ENCODE measurements around the gene CASZ1.

Gene CASZ1

GRCh38 chr1:10701145-10701544 lies 95.3 kb downstream of the CASZ1 start:
- no peak for TF ChIP-seq ZNF274 (IDR thresholded peaks at IDR 0.05; ENCODE audit: low read depth, low read length)

DNA sequence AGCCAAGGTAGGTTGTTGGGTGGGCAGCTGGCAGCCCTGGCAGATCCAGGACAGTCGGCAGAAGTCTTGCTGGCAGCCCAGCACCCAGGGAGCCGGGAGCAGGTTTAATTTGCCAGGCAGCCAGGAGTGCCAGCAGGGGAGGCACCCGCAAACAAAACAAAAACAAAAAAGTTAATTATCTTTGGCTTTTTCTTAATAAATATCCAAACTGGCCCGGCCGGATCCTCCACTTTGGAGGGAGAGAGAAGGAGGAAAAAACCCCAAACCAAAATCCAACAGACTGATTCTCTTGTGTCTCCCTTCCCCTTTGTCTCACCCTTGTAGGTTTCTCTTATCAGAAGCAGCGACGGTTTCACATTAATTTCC lies 97.0 kb downstream of the CASZ1 start:
- H3K4me3 ChIP-seq (ENCODE audit: low read length) = no peak overlapping the region
- TF ChIP-seq ZNF274 (IDR thresholded peaks at IDR 0.05; ENCODE audit: low read depth, low read length) = no peak

More at GRCh38 chr1:10701145-10701544, 95.3 kb downstream of the CASZ1 start:
- H3K4me3 ChIP-seq (ENCODE audit: low read length) = no peak overlapping the region

GRCh38 chr1:10698726-10699469 lies 97.5 kb downstream of the CASZ1 start:
- no peak overlapping the region for H3K4me3 ChIP-seq (ENCODE audit: low read length)
- no peak for TF ChIP-seq ZNF274 (IDR thresholded peaks at IDR 0.05; ENCODE audit: low read depth, low read length)

GRCh38 chr1:10697621-10698160 lies 98.8 kb downstream of the CASZ1 start:
- TF ChIP-seq ZNF274 (IDR thresholded peaks at IDR 0.05; ENCODE audit: low read depth, low read length) = no peak
- no peak overlapping the region for H3K4me3 ChIP-seq (ENCODE audit: low read length)

GRCh38 chr1:10696977-10697376 lies 99.5 kb downstream of the CASZ1 start:
- TF ChIP-seq ZNF274 (IDR thresholded peaks at IDR 0.05; ENCODE audit: low read depth, low read length) = no peak
- no peak overlapping the region for H3K4me3 ChIP-seq (ENCODE audit: low read length)

DNA sequence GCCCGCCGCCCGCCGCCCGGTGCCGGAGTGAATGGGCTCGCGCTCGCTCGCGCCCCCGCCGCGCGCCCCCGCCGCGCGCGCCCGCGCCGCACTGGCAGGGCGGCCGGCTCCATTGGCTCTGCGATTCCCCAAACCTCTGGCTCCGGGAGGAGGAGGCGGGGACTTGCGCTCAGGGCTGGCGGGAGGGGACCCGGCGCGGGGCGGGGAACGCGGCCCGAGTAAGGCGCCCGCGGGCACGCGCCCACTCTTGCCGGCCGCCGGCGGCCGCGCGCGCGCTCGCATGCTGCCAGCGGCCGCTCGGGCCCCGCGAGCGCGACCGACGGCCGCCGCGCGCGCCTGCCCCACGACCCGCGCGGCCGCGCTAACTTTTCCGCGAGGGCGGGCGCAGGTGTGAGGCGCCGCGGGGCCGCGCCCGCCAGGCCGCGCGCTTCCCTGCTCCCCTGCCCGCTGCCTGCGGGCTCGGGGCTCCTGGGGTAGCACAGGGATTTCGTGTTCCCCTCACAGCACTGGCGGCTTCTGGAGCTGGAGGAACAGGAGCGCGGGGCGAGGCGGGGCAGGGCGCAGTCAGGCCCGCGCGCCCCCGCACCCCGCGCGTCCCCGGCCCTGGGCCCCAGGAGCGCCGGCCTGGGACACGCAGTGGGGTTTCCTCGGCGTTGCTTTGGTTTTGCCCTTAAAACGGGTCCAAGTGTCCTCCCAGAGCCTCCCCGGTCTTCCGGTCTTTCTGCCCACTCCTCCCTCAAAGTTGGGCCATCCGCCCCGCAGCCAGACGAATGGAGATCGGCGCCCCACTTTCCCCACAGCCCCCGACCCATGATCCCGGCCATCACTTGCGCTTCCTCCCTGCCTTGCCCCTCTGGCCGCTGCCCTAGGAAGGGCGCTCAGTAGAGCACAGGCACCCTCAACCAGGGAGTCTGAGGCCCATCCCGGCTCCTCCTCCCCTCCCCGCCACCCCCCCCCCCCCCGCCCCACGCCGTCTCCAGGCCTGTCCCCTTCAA lies 101.5 kb downstream of the CASZ1 start:
- TF ChIP-seq ZNF274 (IDR thresholded peaks at IDR 0.05; ENCODE audit: low read depth, low read length) = no peak
- peak overlapping the region; percentile 51; the same call in 1 of the 2 replicates for H3K4me3 ChIP-seq (ENCODE audit: low read length)

DNA sequence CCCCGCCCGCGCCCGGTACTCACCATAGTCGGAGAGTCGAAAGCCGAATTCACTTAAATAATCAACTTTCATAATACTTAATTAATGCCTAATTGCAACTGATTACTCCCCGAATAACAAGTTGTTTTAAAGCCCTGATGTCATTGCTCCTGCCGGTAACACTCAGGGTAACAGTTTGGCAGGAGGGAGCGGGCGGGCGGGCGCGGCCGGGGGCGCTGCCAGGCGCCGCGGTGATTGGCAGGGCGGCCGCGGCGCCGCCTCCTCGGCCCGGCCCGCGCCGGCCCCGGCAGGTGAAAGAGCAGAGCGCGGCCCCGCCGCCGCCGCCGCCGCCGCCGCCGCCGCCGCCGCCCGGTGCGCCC lies 102.2 kb downstream of the CASZ1 start:
- peak overlapping the region; percentile 92 for H3K4me3 ChIP-seq (ENCODE audit: low read length)
- TF ChIP-seq ZNF274 (IDR thresholded peaks at IDR 0.05; ENCODE audit: low read depth, low read length) = no peak

DNA sequence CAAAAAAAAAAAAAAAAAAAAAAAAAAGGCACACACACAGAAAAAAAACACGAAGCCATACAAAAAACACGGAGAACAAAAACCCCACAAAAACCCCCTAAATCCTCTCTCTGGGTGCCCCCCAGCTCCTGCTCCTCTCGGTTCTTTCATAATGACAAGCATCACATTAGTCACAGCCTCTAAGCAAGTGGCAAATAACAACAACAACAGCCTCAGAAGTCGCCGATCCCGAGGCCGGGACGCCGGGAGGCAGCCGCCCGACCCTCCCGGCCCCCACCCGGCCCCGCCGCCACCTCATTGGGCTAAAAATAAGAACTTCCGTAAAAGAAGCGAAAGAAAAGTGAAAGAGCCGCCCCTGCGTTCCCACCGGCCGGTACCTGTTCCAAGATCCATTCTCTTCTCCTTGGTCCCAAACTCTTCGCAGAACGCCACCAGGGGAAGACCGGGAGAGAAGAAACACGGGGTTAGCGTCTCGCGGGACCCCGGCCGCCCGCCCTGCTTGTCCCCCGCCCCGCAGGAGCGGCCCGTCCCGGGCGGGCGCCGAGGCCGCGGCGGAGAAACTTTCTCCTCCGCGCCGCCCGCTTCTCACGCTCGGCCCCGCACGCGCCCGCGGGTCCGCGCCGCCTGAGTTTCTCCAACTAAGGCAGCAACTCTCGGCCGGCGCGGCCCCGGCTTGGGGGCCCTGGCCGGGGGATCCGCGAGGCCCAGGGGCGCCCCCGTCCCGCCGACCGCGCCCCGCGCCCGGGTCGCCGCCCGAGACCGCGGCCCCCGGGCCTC lies 102.8 kb downstream of the CASZ1 start:
- peak overlapping the region; percentile 92 for H3K4me3 ChIP-seq (ENCODE audit: low read length)
- TF ChIP-seq ZNF274 (IDR thresholded peaks at IDR 0.05; ENCODE audit: low read depth, low read length) = no peak

GRCh38 chr1:10693152-10693496 lies 103.3 kb downstream of the CASZ1 start:
- peak overlapping the region; percentile 92 for H3K4me3 ChIP-seq (ENCODE audit: low read length)
- no peak for TF ChIP-seq ZNF274 (IDR thresholded peaks at IDR 0.05; ENCODE audit: low read depth, low read length)

- no peak overlapping the region; the same call in 1 of the 2 replicates for H3K4me3 ChIP-seq (ENCODE audit: low read length)
- TF ChIP-seq ZNF274 (IDR thresholded peaks at IDR 0.05; ENCODE audit: low read depth, low read length) = no peak
Observed at GRCh38 chr1:10692401-10693021, 103.9 kb downstream of the CASZ1 start.

DNA sequence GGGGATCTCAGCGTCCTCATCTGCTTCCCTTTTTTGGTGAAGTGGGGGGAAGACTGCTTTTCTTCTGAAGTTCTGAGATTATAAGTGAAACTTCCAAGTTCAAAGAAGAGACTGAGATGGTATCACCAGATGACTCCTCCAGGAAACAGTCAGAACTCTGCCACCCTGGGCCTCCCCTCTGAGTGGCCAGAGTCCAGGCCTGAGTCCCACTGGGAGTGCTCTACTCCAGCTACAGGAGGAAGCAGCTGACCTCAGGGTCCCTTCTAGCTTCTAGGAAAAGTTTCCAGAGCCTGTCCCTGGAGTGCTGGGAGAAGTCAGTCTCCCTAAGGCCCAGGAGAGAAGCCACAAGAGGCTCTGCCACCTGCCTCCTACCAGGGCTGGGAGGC lies 104.7 kb downstream of the CASZ1 start:
- no peak for TF ChIP-seq ZNF274 (IDR thresholded peaks at IDR 0.05; ENCODE audit: low read depth, low read length)

DNA sequence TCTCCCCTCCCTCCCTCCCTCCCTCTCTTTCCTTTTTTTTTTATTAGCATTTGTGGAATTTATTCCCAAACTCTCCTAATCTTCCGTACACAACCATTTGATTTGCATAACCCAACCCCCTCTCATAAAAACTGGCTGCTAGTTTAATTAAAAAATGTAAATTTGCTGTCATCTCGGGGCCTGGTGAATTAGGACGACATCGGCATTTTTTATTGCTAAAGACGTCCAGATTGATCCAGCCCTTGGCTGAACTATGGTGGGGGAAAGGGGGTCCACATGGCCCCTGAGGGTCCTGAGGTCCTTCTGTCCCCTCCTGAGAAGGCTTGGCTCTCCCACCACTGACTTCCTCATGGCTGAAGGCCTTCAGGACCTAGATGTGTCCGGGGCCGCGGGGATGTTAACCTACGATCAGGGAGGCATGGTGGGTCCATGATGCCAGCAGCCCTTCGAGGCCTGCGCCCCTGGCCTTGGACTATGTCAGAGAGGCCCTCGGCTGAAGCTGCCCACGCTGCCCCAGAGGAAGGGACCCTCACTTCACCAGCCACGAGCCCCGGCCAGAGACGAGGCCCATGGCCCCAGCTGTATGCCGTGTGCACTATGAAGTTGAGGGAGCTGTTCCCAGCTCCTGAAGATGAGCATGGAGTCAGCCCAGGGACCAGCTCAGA lies 105.2 kb downstream of the CASZ1 start:
- no peak for TF ChIP-seq ZNF274 (IDR thresholded peaks at IDR 0.05; ENCODE audit: low read depth, low read length)
- no peak overlapping the region for H3K4me3 ChIP-seq (ENCODE audit: low read length)

More for the DNA sequence above, 104.7 kb downstream of the CASZ1 start:
- no peak overlapping the region for H3K4me3 ChIP-seq (ENCODE audit: low read length)

- H3K4me3 ChIP-seq (ENCODE audit: low read length) = no peak overlapping the region
- TF ChIP-seq ZNF274 (IDR thresholded peaks at IDR 0.05; ENCODE audit: low read depth, low read length) = no peak
Observed at GRCh38 chr1:10690484-10690883, 106.0 kb downstream of the CASZ1 start.
